Common myeloid progenitor, CD34-positive (primary cell): ENCODE results near the gene CR1.
A peak's percentile ranks its signal among the peaks of the same experiment; 100 is the strongest.
"Not testable (repeated sequence)": the region's sequence is repeated elsewhere in the genome, so short reads cannot be mapped to it uniquely, and the experiment has no call there.

Experiments used
- CTCF ChIA-PET: fragments of 350-600 bp; sonication (Branson Sonifier 250); formaldehyde crosslinking; loops from one replicate; lab custom pipeline; 2021; ENCODE audit warnings: antibody characterized with exemption; lab: Charles Lee
- POLR2A ChIA-PET: fragments of 350-600 bp; sonication (Branson Sonifier 250); formaldehyde crosslinking; loops from one replicate; lab custom pipeline; 2021; ENCODE audit warnings: antibody characterized with exemption; lab: Charles Lee
- DNase-seq, 3 donors: peaks; one replicate each; pipeline versions ENCODE4 v3.0.0 to v3.0.0-alpha.2; 2013
- H3K27ac ChIP-seq, 2 experiments: 1 replicate in 1 of 2; 2 replicates in 1 of 2; pipeline ENCODE4 v1.7.0; 2013; ENCODE audit warnings: inconsistent platforms in 2 of 2, low read length in 2 of 2, mild to moderate bottlenecking in 2 of 2, low read depth in 1 of 2, moderate library complexity in 1 of 2; ENCODE audit not compliant: severe bottlenecking in 2 of 2, insufficient read depth in 1 of 2, poor library complexity in 1 of 2
- H3K27me3 ChIP-seq, 5 experiments: replicated peaks in 2 of 5; 1 replicate in 3 of 5; 2 replicates in 2 of 5; pipeline versions ENCODE4 v1.6.1 to v1.7.0; 2013; ENCODE audit warnings: low read length in 4 of 5, mild to moderate bottlenecking in 2 of 5, moderate library complexity in 2 of 5, inconsistent platforms in 1 of 5; ENCODE audit not compliant: insufficient read depth in 5 of 5, control insufficient read depth in 4 of 5
- H3K36me3 ChIP-seq, 4 experiments: 1 replicate in 2 of 4; 2 replicates in 2 of 4; pipeline versions ENCODE4 v1.6.1 to v1.7.0; 2013; ENCODE audit warnings: low read length in 3 of 4, control low read depth in 1 of 4, mild to moderate bottlenecking in 1 of 4; ENCODE audit not compliant: control insufficient read depth in 4 of 4, insufficient read depth in 4 of 4
- H3K4me1 ChIP-seq, 4 experiments: 1 replicate in 3 of 4; 2 replicates in 1 of 4; pipeline versions ENCODE4 v1.6.1 to v1.7.1; 2013; ENCODE audit warnings: low read length in 3 of 4, mild to moderate bottlenecking in 3 of 4, control low read depth in 1 of 4, inconsistent platforms in 1 of 4, moderate library complexity in 1 of 4; ENCODE audit not compliant: control insufficient read depth in 4 of 4, insufficient read depth in 4 of 4; ENCODE audit errors: control extremely low read depth in 1 of 4
- H3K4me3 ChIP-seq, 7 experiments: 1 replicate in 4 of 7; 2 replicates in 3 of 7; pipeline versions ENCODE4 v1.5.1 to v1.7.0; 2013; ENCODE audit warnings: mild to moderate bottlenecking in 7 of 7, low read length in 6 of 7, moderate library complexity in 6 of 7, inconsistent platforms in 2 of 7, low read depth in 2 of 7, control low read depth in 1 of 7; ENCODE audit not compliant: insufficient read depth in 4 of 7, control insufficient read depth in 1 of 7; ENCODE audit errors: extremely low read depth in 1 of 7
- H3K9me3 ChIP-seq, 5 experiments: 1 replicate in 4 of 5; 2 replicates in 1 of 5; pipeline versions ENCODE4 v1.6.1 to v1.7.1; 2013; ENCODE audit warnings: low read length in 4 of 5, mild to moderate bottlenecking in 2 of 5, inconsistent platforms in 1 of 5, low read depth in 1 of 5, moderate library complexity in 1 of 5; ENCODE audit not compliant: control insufficient read depth in 4 of 5, insufficient read depth in 2 of 5; ENCODE audit errors: control extremely low read depth in 1 of 5
- WGBS: methylation state at CpG from one replicate; pipeline ENCODE4 v1.1.5; 2013; ENCODE audit not compliant: insufficient coverage; 5-methylcytosine and 5-hydroxymethylcytosine counted together

The CR1 gene

GRCh38 chr1:207635569-207636186 lies 139.7 kb downstream of the CR1 start:
- peaks cover 0 to 13% (median 2%) of the 10 kb centered on the region in 4 experiments for H3K4me1 ChIP-seq
- CTCF ChIA-PET, H3K27me3 ChIP-seq, H3K36me3 ChIP-seq, H3K27ac ChIP-seq, H3K4me3 ChIP-seq, H3K9me3 ChIP-seq, POLR2A ChIA-PET: not testable (repeated sequence)
- DNase-seq, result peak in 2 of 3 donors; percentile 34 to 69
- WGBS, result no CpG with 5 or more reads among the region's 7 CpGs

- H3K9me3 ChIP-seq, H3K27me3 ChIP-seq, DNase-seq, H3K36me3 ChIP-seq, H3K27ac ChIP-seq, H3K4me3 ChIP-seq, POLR2A ChIA-PET, H3K4me1 ChIP-seq: not testable (repeated sequence)
- CTCF ChIA-PET, result interaction anchor here (2.3 kb wide), 1 partner anchor 18 kb away, joined by 5 read pairs; no protein-coding TSS in a partner anchor
- WGBS, result 98% methylated on average over 4 of the region's 9 CpGs
Measured at GRCh38 chr1:207638487-207639145, 142.7 kb downstream of the CR1 start.

- H3K36me3 ChIP-seq, H3K27me3 ChIP-seq, H3K27ac ChIP-seq, POLR2A ChIA-PET, DNase-seq, H3K4me1 ChIP-seq, CTCF ChIA-PET, H3K4me3 ChIP-seq, H3K9me3 ChIP-seq: not testable (repeated sequence)
- WGBS, result 100% methylated on average over 1 of the region's 5 CpGs
Measured at GRCh38 chr1:207639362-207639761, 143.4 kb downstream of the CR1 start.

- Histone ChIP-seq H3K36me3 (no peaks in the 10 kb centered on the region), H3K9me3 (no peaks in the 10 kb centered on the region), H3K27me3 (peaks cover 0 to 5% (median 0%) of the 10 kb centered on the region in 5 experiments), H3K4me3 (peak overlapping the region in 6 of 7 experiments; percentile 0 to 87 (median 70)), H3K27ac (no peak overlapping the region), H3K4me1 (peaks cover 6 to 17% (median 13%) of the 10 kb centered on the region in 4 experiments)
- no peak for DNase-seq
- CTCF ChIA-PET, result no interaction called here
- POLR2A ChIA-PET, result no interaction called here
- 22% methylated on average over 9 of the region's 9 CpGs for WGBS
Measured at GRCh38 chr1:207644166-207644851, 148.4 kb downstream of the CR1 start.

GRCh38 chr1:207644852-207645634 lies 149.1 kb downstream of the CR1 start, which contains the start of gene CR1L:
TSS of gene CR1L (plus strand) at chr1:207645133. CDS start at chr1:207645234, 101 bp downstream.
- no peaks in the 10 kb centered on the region for H3K9me3 ChIP-seq
- no peaks in the 10 kb centered on the region for H3K36me3 ChIP-seq
- POLR2A ChIA-PET, result no interaction called here
- peaks cover 0 to 5% (median 0%) of the 10 kb centered on the region in 5 experiments for H3K27me3 ChIP-seq
- peak within 1 kb of the TSS in 1 of 2 experiments; percentile 54 for H3K27ac ChIP-seq
- WGBS, result 14% methylated on average over 55 of the region's 65 CpGs
- H3K4me3 ChIP-seq, result peak within 1 kb of the TSS; percentile 0 to 87 (median 68)
- DNase-seq, result peak; percentile 70 to 84 (median 83)
- CTCF ChIA-PET, result no interaction called here
- H3K4me1 ChIP-seq, result peaks cover 6 to 17% (median 13%) of the 10 kb centered on the region in 4 experiments

GRCh38 chr1:207645635-207646081 lies 149.7 kb downstream of the CR1 start:
- peak overlapping the region in 1 of 2 experiments; percentile 54 for H3K27ac ChIP-seq
- peaks cover 6 to 17% (median 13%) of the 10 kb centered on the region in 4 experiments for H3K4me1 ChIP-seq
- 82% methylated on average over 17 of the region's 17 CpGs for WGBS
- peaks cover 0 to 5% (median 0%) of the 10 kb centered on the region in 5 experiments for H3K27me3 ChIP-seq
- peak overlapping the region in 2 of 7 experiments; percentile 75 to 87 for H3K4me3 ChIP-seq
- DNase-seq, result no peak
- H3K9me3 ChIP-seq, result no peaks in the 10 kb centered on the region
- ChIA-PET POLR2A (no interaction called here), CTCF (no interaction called here)
- H3K36me3 ChIP-seq, result no peaks in the 10 kb centered on the region
